ENCODE data around the gene FGD3. TPM values are rescaled to one million over a fixed set of nuclear protein-coding genes. Genes with fewer than 3 reads are reported as not detected.

FGD3 gene
- total RNA-seq, 1 experiment from 2014 or later: not detected

DNA sequence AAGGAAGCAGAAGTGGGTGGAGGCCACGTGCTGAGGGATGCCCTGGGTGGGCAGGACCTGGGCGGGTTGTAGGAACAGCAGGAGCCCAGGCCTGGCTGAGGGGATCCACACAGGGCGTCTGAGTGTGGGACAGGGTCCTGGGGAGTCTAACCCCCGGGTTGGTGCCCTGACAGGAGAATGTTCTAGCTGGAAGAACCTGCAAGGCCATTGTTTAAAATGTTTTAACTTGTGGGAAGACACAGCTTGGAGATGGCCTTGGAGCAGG is 77.3 kb downstream of the FGD3 start:
- TF ChIP-seq, protein P1, sequence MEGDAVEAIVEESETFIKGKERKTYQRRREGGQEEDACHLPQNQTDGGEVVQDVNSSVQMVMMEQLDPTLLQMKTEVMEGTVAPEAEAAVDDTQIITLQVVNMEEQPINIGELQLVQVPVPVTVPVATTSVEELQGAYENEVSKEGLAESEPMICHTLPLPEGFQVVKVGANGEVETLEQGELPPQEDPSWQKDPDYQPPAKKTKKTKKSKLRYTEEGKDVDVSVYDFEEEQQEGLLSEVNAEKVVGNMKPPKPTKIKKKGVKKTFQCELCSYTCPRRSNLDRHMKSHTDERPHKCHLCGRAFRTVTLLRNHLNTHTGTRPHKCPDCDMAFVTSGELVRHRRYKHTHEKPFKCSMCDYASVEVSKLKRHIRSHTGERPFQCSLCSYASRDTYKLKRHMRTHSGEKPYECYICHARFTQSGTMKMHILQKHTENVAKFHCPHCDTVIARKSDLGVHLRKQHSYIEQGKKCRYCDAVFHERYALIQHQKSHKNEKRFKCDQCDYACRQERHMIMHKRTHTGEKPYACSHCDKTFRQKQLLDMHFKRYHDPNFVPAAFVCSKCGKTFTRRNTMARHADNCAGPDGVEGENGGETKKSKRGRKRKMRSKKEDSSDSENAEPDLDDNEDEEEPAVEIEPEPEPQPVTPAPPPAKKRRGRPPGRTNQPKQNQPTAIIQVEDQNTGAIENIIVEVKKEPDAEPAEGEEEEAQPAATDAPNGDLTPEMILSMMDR (IDR thresholded peaks at IDR 0.05; ENCODE audit: unreplicated experiment): no peak
- POLR2A ChIA-PET: interaction anchor here (0.6 kb wide), 1 partner anchor 1298 kb away, joined by 3 read pairs; no protein-coding TSS in a partner anchor
- H3K4me1 Mint-ChIP-seq (ENCODE audit: insufficient read depth, unreplicated experiment): no peaks in the 10 kb centered on the region
- H3K27me3 Mint-ChIP-seq (ENCODE audit: insufficient read depth, unreplicated experiment): no peaks in the 10 kb centered on the region
- intact Hi-C loops (cut with micrococcal nuclease): no loop called here
- BruUV-seq (replicated peaks): no TSS peak
- no peaks in the 10 kb centered on the region for H3K9me3 Mint-ChIP-seq (ENCODE audit: unreplicated experiment)
- H3K4me3 Mint-ChIP-seq (ENCODE audit: unreplicated experiment): no peak overlapping the region
- CTCF ChIA-PET: interaction anchor here (1.2 kb wide), 1 partner anchor 21 kb away, joined by 3 read pairs; no protein-coding TSS in a partner anchor
- no peak for DNase-seq (ENCODE audit: unreplicated experiment)
- H3K27ac Mint-ChIP-seq (ENCODE audit: low read depth, unreplicated experiment): no peak overlapping the region
- H3K36me3 Mint-ChIP-seq (ENCODE audit: insufficient read depth, unreplicated experiment): no peaks in the 10 kb centered on the region

GRCh38 chr9:93024986-93025630 is 77.8 kb downstream of the FGD3 start:
- H3K36me3 Mint-ChIP-seq (ENCODE audit: insufficient read depth, unreplicated experiment): no peaks in the 10 kb centered on the region
- CTCF ChIA-PET: interaction anchor here (0.6 to 1.2 kb wide), 3 partner anchors 22 to 84 kb away, joined by 3 read pairs; no protein-coding TSS in a partner anchor

DNA sequence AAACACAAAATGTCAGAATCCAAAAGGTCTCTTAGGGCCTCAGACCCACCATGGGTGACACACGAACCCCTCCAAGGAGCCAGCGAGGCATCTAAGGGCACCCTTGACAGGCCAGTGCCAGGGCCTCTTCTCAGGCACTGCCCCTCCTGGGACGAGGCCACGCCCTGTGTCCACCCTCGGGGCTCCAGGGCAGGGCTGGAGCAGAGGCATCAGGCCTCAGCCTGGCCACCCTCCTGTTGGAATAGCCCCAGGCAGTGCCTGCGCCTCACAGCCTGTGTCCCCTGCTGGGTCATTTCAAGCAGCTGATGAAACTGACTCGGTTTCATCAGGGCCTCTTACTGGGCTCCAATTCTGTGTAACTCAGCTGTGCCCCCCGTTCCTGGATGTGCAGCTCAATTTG is 78.4 kb downstream of the FGD3 start:
- POLR2A ChIA-PET: interaction anchor here (0.7 kb wide), 1 partner anchor 24 kb away, joined by 3 read pairs; no protein-coding TSS in a partner anchor
- no peak overlapping the region for H3K4me3 Mint-ChIP-seq (ENCODE audit: unreplicated experiment)
- H3K9me3 Mint-ChIP-seq (ENCODE audit: unreplicated experiment): no peaks in the 10 kb centered on the region
- intact Hi-C loops (cut with micrococcal nuclease): no loop called here
- DNase-seq (ENCODE audit: unreplicated experiment): no peak
- H3K27me3 Mint-ChIP-seq (ENCODE audit: insufficient read depth, unreplicated experiment): peaks cover 7% of the 10 kb centered on the region
- TF ChIP-seq, protein P1 (IDR thresholded peaks at IDR 0.05; ENCODE audit: unreplicated experiment): no peak
- no peaks in the 10 kb centered on the region for H3K4me1 Mint-ChIP-seq (ENCODE audit: insufficient read depth, unreplicated experiment)
- no peak overlapping the region for H3K27ac Mint-ChIP-seq (ENCODE audit: low read depth, unreplicated experiment)
- CTCF ChIA-PET: interaction anchor here (0.6 to 0.9 kb wide), 2 partner anchors 83 to 140 kb away, joined by 3 read pairs; no protein-coding TSS in a partner anchor
- BruUV-seq (replicated peaks): no TSS peak
- no peaks in the 10 kb centered on the region for H3K36me3 Mint-ChIP-seq (ENCODE audit: insufficient read depth, unreplicated experiment)

More at GRCh38 chr9:93024986-93025630, 77.8 kb downstream of the FGD3 start:
- H3K4me3 Mint-ChIP-seq (ENCODE audit: unreplicated experiment): no peak overlapping the region
- H3K4me1 Mint-ChIP-seq (ENCODE audit: insufficient read depth, unreplicated experiment): no peaks in the 10 kb centered on the region
- H3K9me3 Mint-ChIP-seq (ENCODE audit: unreplicated experiment): no peaks in the 10 kb centered on the region
- POLR2A ChIA-PET: interaction anchor here (0.6 to 0.7 kb wide), 3 partner anchors 22 to 1298 kb away, joined by 3 read pairs; no protein-coding TSS in a partner anchor
- no peak for DNase-seq (ENCODE audit: unreplicated experiment)
- H3K27me3 Mint-ChIP-seq (ENCODE audit: insufficient read depth, unreplicated experiment): peaks cover under 1% of the 10 kb centered on the region
- BruUV-seq (replicated peaks): no TSS peak
- H3K27ac Mint-ChIP-seq (ENCODE audit: low read depth, unreplicated experiment): no peak overlapping the region
- intact Hi-C loops (cut with micrococcal nuclease): no loop called here
- TF ChIP-seq, protein P1 (IDR thresholded peaks at IDR 0.05; ENCODE audit: unreplicated experiment): no peak

DNA sequence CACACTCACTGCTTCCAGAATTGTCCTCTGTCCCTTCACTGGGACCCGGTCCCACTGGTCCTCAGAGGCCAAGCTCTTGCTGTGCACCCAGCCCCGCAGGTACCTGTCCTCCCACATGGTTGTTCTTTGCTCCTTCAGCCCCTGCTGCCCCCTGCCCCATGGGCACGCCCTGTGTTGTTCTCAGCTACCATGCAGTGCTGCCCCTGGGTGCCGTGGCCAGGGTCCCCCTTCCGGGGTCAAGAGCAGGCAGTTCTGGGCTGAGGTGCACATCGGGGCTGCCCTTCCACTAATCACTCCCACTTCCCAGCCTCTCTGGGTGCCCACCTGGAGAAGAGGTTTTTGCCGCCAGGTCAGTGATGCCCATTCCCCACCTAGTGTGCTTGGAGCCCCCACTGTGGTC is 79.3 kb downstream of the FGD3 start:
- TF ChIP-seq, protein P1 (IDR thresholded peaks at IDR 0.05; ENCODE audit: unreplicated experiment): no peak
- CTCF ChIA-PET: interaction anchor here (0.8 kb wide), 1 partner anchor 654 kb away, joined by 3 read pairs; no protein-coding TSS in a partner anchor
- Mint-ChIP-seq H3K9me3 (ENCODE audit: unreplicated experiment) (no peaks in the 10 kb centered on the region), H3K27ac (ENCODE audit: low read depth, unreplicated experiment) (no peak overlapping the region), H3K4me3 (ENCODE audit: unreplicated experiment) (no peak overlapping the region), H3K36me3 (ENCODE audit: insufficient read depth, unreplicated experiment) (no peaks in the 10 kb centered on the region), H3K27me3 (ENCODE audit: insufficient read depth, unreplicated experiment) (peaks cover 16% of the 10 kb centered on the region), H3K4me1 (ENCODE audit: insufficient read depth, unreplicated experiment) (no peaks in the 10 kb centered on the region)
- intact Hi-C loops (cut with micrococcal nuclease): no loop called here
- BruUV-seq (replicated peaks): no TSS peak
- POLR2A ChIA-PET: no interaction called here
- DNase-seq (ENCODE audit: unreplicated experiment): no peak

Data from MCF 10A (cell line).